GM06990 (cell line): Measurements from ENCODE around the gene TSPAN9.

Experiments
- DNase-seq: peaks from one replicate; pipeline ENCODE4 v3.0.0-alpha.2; 2011; ENCODE audit not compliant: insufficient read length; ENCODE audit errors: extremely low read depth
- H3K27me3 ChIP-seq: replicated peaks from 2 replicates; pipeline ENCODE4 v1.6.0; 2011; ENCODE audit warnings: low read length; ENCODE audit not compliant: control insufficient read depth, insufficient read depth
- H3K36me3 ChIP-seq: 2 replicates; pipeline ENCODE4 v1.5.1; 2011; ENCODE audit warnings: low read length; ENCODE audit not compliant: control insufficient read depth, insufficient read depth
- H3K4me3 ChIP-seq: replicated peaks from 2 replicates; pipeline ENCODE4 v1.5.1; 2011; ENCODE audit warnings: low read depth, mild to moderate bottlenecking, control low read depth, low read length
- TF ChIP-seq, protein P1 (sequence below): IDR thresholded peaks from 2 replicates; pipeline ENCODE4 v1.5.1; 2011; ENCODE audit warnings: low read length, control low read depth, mild to moderate bottlenecking, inconsistent platforms; ENCODE audit not compliant: insufficient read depth, poor library complexity, severe bottlenecking

Gene TSPAN9

DNA sequence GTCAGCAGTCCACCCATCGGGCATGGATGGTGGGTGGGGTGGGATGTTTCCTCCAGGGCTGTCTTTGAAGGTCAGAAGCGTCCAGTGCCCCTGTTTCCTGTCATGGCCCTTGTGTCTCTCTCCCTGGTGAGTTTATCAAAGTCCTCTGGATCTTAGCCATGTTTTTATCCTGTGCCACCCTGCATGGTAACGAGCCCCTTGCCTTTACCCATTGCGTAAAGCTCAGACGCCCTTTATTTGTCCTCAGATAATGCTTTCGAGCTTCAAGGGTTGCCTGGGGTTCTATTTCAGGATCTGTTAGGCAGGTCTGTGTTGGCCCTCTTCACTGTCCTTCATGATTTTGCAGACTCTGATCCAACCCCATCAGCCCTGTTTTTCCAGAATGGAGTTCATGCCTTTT, 172.9 kb downstream of the TSPAN9 start:
- no peak for DNase-seq
- Histone ChIP-seq H3K27me3 (no peaks in the 10 kb centered on the region; the same call in 1 of the 2 replicates), H3K36me3 (no peaks in the 10 kb centered on the region), H3K4me3 (no peak overlapping the region)
- TF ChIP-seq, protein P1, sequence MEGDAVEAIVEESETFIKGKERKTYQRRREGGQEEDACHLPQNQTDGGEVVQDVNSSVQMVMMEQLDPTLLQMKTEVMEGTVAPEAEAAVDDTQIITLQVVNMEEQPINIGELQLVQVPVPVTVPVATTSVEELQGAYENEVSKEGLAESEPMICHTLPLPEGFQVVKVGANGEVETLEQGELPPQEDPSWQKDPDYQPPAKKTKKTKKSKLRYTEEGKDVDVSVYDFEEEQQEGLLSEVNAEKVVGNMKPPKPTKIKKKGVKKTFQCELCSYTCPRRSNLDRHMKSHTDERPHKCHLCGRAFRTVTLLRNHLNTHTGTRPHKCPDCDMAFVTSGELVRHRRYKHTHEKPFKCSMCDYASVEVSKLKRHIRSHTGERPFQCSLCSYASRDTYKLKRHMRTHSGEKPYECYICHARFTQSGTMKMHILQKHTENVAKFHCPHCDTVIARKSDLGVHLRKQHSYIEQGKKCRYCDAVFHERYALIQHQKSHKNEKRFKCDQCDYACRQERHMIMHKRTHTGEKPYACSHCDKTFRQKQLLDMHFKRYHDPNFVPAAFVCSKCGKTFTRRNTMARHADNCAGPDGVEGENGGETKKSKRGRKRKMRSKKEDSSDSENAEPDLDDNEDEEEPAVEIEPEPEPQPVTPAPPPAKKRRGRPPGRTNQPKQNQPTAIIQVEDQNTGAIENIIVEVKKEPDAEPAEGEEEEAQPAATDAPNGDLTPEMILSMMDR: no peak

DNA sequence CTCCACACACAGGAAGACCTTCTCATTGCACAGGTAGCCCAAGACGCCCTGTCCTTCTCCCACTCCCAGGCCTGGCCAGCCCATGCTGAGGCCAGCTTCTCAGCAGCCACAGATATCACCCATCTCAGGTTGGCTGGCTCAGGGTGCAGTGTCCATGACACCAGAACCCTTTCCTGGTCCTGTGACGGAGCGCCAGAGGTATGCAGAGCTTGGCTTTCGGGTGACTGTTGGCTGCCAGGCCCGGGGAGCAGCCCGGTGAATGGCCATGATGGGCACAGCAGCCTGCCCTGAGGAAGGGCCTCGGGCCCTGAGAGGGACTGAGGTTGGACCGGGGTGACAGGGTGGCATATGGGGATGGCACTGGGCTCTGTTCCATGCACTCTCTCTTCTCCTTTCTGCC, 173.4 kb downstream of the TSPAN9 start:
- H3K4me3 ChIP-seq: no peak overlapping the region
- no peaks in the 10 kb centered on the region; the same call in 1 of the 2 replicates for H3K27me3 ChIP-seq
- H3K36me3 ChIP-seq: no peaks in the 10 kb centered on the region

DNA sequence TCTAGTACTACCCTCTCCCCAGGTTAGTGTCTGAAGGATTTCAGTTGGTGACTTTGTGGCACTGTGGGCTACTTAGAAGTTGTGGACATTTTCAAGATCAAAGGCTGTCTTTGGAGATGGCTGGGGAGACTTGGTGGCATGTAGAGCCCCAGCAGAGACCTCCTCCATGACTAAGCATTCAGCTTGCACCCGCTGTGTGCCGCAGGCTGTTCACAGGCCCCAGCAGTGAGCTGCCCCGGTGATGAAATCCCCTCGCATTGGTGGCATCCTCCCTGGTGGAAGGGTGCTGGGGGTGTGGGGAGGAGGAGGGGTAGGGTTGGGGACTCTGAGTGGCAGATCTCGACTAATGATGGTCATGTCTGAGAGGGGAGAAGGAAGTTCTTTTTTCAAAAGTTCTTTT, 173.9 kb downstream of the TSPAN9 start:
- no peaks in the 10 kb centered on the region; the same call in 1 of the 2 replicates for H3K27me3 ChIP-seq

More for the DNA sequence above, 173.4 kb downstream of the TSPAN9 start:
- no peak for DNase-seq
- TF ChIP-seq, protein P1: no peak

DNA sequence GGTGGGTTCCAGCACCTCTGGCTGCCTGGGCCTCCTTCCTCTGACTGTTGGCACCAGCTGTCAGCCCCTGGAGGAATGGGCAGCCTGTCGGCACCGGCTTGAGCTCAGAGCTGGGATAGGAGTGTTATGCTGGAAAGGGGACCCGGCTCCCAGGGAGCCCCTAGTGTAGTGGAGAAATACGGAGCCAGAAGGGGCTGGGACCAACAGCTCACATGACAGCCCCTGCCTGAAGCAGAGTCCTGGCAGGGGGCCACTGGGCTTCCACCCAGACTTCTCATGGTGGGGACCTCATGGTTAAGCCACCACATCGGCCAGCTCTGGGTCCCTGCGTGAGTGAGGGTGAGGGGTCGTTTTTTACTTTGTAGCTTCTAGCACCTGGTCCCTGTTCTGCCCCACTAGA, 174.5 kb downstream of the TSPAN9 start:
- DNase-seq: no peak
- H3K36me3 ChIP-seq: no peaks in the 10 kb centered on the region
- H3K27me3 ChIP-seq: no peaks in the 10 kb centered on the region; the same call in 1 of the 2 replicates
- no peak overlapping the region for H3K4me3 ChIP-seq
- TF ChIP-seq, protein P1: no peak

More for the DNA sequence above, 173.9 kb downstream of the TSPAN9 start:
- TF ChIP-seq, protein P1: no peak
- Histone ChIP-seq H3K36me3 (no peaks in the 10 kb centered on the region), H3K4me3 (no peak overlapping the region)
- no peak for DNase-seq

DNA sequence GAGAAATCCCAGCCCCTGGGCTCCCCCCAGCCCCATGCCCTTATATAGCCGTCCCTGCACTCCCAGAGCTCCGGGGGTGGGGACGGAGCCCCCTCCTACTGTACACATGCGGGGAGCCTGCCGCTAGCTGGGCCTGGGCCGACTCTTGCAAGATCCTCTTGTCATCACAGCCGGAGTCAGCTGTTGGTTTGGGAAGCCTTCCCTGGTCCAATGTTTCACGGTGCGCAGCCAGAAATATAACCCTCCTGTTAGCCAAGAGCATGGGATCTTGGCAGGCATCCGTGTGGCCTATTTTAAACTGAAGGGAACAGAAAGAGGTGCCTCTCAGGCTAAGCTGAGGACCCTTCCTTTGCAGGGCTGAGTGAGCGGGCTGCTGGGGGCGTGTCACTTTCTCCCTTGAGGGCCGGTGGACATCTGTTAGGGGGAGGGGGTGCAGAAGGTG, 175.3 kb downstream of the TSPAN9 start:
- Histone ChIP-seq H3K36me3 (no peaks in the 10 kb centered on the region), H3K4me3 (no peak overlapping the region), H3K27me3 (no peaks in the 10 kb centered on the region; the same call in 1 of the 2 replicates)
- TF ChIP-seq, protein P1: no peak
- no peak for DNase-seq
